HG02870 (cell line): ENCODE measurements around the gene WDR4.
"Not testable (repeated sequence)": the region's sequence is repeated elsewhere in the genome, so short reads cannot be mapped to it uniquely, and the experiment has no call there.

Experiments used
- ATAC-seq: cut with Tn5 transposase; IDR thresholded peaks from one replicate; pipeline ENCODE4 v1.9.1; 2021; ENCODE audit warnings: mild to moderate bottlenecking, moderate library complexity; ENCODE audit not compliant: unreplicated experiment

The WDR4 gene

DNA sequence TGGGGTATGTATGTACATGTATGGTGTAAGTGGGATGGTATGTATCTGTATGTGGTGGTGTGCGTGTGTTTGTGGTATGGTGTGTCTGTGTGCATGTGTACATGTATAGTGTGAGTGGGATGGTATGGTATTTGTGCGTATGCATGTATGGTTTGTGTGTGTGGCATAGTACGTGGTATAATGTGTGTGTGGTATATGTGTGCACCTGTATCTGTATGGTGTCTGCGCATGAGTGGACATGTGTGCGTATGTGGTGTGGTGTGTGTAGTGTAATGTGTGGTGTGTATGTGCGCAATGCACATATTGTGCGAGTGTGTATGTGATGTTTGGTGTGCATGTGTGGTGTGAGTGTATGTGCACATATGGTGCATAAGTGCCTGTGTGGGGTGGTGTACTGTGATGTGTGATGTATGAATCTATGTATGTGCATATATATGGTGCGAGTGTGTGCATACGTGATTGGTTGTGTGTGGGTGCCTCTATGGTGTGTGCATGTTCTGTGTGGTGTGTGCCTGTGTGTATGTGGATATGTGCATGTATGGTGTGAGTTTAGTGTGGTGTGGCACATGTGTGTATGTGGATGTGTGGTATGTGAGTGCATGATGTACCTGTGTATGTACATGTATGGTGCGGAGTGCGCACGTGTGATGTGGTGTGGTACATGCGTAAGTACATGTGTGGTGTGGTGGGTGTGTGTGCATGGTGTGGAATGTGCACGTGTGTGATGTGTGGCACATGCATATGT lies 38.8 kb downstream of the WDR4 start:
- ATAC-seq: no peak

DNA sequence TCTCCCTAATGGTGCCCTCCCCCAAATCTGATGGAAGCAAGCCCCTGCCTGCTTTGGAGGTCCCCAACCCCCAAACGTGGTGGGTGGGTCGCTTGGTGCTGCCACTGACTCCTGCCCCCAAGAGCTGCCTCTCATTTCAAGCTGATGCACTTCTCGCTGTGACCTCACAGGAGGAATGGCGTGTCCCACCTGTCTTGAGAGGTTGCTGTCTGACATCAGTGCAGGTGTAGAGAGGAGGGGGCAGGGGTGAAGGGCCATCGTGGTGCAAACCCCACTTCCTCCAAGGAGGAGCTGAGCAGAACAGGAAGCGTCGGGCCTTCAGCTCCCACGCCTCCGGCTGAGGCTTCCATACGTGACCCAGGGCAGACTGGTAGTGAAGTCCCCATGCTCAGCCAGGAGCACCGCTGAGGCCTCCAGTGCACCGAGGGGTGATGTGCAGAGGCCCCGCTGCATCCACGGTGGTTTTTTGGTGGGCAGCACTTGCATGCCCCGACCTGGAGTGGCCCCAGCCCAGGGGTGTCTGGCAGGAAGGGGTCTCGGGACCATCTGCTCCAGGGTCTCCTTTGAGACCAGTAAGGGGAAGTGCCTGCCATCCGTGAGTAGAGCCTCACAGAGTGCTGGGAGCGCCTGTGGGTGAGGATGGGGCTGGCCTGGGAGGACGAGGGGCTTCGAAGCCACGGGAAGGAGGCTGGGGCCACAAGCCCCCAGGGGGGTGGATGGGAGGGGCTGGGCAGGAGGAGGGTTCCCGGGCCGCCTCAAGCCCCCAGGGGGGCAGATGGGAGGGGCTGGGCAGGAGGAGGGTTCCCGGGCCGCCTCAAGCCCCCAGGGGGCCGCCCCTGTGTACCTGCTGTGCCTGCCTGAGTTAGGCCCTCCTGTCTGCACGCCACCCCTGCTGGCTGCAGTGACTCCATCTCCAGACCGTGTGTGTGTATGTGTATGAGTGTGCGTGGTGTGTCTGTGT lies 39.8 kb downstream of the WDR4 start:
- no peak for ATAC-seq

DNA sequence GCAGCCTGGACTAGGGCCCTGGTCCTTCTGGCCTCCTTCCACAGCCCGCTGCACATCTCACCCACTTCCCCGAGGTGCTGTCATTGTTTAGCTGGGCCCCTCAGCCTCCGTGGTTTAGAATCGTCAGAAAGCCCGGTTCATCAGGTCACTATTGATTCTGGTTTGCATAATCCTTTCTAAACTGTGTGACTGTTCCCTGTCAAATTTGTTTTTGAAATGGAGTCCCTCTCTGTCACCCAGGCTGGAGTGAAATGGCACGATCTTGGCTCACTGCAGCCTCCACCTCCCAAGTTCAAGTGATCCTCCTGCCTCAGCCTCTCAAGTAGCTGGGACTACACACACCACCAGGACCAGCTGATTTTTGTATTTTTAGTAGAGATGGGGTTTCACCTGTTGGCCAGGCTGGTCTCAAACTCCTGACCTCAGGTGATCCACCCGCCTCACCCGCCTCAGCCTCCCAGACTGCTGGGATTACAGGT lies 41.1 kb downstream of the WDR4 start:
- not testable (repeated sequence) for ATAC-seq

DNA sequence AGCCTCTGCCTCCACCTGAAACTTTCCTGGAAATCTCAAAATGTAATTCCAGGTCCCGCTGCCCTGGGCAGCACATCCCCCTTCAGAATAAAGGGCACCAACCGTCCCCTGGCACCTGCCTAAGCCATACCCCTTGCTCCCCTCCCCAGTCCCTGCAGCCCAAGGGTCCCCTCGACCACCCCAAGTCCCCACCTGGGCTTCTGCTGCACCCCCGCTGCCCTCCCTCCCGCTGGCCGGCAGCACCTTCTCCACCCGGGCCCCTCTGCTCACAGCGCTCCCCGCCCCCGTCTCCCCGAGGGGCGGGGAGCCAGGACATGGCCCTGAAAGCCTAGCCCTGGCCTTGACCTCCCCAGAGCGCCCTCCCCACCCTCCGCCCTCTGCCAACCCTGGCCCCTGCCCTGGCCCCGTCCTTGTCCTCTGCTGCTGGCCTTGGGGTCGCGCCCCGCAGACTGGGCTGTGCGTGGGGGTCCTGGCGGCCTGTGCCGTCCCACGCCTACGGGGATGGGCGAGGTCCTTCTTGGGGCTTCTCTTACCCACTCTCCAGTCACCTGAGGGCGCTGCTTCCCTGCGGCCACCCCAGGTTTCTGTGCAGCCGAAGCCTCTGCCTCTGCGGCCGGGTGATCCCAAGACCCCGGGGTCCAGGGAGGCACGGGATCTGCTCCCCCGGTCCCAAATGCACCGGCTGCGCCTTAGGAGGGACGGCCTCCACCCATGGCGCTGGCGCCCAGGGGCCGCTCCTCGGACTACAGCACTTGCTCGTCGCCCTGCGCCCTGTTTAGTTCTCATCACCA lies 41.7 kb downstream of the WDR4 start:
- ATAC-seq: no peak

DNA sequence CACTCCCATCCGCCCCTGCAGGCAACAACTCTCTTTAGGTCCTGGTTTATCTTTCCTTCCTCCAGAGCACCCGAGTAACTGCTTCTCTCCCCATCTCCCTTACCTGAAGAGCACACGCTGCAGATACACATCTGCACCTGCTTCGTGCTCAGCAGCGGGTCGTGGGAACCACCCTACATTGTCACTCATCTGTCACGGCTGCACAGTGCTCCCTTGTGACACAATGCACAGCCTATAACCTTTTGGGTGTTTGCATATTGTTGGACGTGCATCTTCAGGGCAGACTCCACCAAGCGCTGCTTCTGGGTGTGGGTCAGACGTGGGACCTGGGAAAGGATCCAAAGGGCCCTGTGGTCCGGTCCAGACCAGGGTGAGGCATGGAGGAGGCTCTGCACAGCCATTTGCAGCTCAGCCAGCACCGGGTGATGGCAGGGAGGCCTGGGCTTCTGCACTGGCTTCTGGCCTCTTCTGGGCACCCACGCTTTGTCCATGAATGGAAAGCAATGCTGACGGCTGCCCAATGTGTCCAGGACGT lies 42.5 kb downstream of the WDR4 start:
- ATAC-seq: no peak

DNA sequence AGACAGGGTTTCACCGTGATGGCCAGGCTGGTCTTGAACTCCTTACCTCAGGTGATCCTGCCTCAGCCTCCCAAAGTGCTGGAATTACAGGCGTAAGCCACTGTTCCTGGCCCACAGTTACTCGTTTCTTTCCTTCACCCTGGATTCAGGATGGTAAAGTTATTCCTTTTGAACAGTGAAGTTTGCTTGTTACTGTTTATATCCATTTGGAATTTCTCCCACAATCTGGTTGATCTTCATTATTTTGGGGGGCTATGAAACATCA lies 43.0 kb downstream of the WDR4 start:
- no peak for ATAC-seq

DNA sequence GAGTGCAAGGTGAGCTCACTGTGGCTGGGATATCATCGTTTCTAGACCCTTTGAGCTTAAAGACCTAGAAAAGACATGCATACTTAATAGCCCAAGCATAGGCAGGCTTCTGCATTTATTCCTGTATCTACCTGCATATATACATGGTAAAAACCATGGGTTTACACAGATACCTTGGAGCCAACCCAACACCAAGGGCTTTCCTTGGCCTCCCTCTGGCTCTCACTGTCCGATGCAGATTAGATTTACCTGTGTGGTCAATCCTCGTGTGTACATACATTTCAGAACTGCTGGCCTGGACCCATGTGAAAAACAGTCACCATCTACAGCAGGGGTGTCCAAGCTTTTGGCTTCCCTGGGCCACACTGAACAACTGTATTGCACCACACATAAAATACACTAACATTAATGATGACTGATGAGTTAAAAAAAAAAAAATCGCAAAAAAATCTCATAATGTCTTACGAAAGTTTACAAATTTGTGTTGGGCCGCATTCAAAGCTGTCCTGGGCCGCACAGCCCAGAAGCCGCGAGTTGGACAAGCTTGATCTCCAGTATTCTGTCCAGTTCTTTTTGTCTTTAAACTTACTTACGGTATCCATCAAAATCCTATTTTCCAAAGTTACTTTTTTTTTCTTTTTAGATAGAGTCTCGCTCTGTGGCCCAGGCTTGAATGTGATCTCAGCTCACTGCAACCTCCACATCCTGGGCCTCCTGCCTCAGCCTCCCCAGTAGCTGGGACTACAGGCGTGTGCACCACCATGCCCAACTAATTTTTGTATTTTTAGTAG lies 43.5 kb downstream of the WDR4 start:
- ATAC-seq: no peak

DNA sequence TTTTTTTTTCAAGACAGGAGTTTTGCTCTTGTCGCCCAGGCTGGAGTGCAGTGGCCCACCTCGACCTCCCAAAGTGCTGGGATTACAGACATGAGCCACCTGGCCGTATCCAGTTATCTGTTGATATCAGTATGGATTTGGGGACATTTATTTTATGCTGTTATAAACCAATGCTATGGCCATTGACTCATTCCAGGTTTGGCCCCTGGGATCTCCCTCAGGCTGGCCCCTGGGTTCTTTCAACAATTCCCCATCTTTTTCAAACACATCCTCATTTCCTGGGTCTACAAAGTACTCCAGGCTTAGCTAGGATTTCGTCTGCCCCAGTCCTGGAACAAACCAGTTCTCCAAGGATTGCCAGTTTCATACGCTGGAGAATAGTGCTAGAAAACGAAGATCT lies 44.1 kb downstream of the WDR4 start:
- no peak for ATAC-seq

DNA sequence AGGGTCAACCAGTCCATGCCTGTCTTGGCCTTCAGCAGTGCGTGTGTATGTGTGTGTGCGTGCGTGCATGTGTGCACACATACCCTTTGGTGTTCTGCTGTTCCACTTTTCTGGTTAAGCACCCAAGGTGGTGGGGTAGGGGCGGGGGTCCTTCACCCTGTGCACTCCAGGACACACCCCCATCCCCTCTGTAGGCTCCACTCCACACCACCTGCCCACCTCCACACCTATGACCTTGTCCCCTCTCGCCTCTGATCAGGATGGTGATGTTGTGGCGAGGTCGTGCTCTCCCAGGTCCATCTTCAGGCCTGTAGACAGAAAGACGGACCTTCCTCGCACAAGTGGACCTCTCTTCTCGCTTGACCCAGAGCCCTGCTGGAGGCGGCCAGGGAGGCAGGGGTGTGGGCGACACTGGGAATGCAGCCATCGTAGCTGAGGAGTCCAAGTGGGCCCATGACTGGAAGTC lies 44.6 kb downstream of the WDR4 start:
- no peak for ATAC-seq

DNA sequence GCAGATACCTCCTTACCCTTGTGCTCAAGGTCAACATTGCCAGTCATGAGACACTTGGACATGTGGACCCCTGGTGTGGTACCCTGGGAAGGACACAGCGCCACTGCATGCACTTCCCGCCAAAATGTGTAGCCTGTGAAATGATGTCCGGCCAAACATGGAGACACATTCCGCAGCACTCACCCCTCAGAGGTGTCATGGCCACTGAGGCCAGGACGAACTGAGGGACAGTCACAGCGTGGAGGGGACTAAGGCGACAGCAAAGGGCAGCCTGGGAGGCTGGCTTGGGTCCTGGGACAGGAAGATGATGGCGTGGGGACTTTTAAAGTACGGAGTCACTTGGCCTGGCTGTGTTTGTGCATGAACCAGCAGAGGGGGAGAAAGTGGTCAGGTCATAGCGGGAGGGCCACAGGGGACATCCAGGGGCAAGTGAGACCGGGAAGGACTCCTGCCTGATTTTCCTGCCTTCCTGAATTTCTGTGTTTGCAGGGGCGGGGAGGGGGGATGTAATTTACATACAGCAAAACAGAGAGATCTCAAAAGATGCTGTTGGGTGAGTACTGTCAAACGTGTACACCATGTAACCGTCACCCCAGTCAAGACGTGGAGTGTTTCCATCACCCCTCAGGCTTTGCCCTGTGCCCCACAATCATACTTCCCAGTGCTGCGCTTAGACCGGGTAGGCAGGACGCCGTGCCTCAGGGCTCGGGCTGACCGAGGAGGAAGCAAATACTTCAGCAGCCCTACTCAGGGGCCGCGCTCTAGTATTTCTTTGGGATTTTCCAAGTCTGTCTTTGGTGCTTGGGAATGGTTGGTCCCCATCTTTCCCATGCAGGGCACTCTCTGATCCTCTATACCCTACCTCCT lies 45.2 kb downstream of the WDR4 start:
- ATAC-seq: no peak

DNA sequence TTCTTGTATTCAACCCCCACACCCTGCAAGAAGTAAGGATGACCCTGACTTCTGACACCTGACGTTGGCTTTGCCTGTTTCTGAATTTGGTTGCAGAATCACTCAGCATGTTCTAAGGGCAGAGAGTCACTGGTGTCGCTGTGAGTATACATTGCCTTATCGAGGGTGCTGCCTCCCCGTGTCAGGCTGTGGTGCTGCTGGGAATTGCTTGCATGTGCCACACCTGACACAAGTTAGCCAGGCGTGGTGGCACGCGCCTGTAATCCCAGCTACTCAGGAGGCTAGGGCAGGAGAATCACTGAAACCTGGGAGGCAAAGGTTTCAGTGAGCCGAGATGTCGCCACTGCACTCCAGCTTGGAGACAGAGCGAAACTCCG lies 45.9 kb downstream of the WDR4 start:
- no peak for ATAC-seq

DNA sequence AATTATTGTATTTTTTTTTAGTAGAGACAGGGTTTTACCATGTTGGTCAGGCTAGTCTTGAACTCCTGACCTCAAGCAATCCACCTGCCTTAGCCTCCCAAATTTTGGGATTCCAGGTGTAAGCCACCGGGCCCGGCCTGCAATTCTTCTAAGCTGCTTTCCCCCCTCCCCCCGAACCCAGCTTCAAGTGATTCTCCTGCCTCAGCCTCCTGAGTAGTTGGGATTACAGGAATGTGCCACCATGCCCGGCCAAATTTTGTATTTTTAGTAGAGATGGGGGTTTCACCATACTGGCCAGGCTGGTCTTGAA lies 47.1 kb downstream of the WDR4 start:
- not testable (repeated sequence) for ATAC-seq

DNA sequence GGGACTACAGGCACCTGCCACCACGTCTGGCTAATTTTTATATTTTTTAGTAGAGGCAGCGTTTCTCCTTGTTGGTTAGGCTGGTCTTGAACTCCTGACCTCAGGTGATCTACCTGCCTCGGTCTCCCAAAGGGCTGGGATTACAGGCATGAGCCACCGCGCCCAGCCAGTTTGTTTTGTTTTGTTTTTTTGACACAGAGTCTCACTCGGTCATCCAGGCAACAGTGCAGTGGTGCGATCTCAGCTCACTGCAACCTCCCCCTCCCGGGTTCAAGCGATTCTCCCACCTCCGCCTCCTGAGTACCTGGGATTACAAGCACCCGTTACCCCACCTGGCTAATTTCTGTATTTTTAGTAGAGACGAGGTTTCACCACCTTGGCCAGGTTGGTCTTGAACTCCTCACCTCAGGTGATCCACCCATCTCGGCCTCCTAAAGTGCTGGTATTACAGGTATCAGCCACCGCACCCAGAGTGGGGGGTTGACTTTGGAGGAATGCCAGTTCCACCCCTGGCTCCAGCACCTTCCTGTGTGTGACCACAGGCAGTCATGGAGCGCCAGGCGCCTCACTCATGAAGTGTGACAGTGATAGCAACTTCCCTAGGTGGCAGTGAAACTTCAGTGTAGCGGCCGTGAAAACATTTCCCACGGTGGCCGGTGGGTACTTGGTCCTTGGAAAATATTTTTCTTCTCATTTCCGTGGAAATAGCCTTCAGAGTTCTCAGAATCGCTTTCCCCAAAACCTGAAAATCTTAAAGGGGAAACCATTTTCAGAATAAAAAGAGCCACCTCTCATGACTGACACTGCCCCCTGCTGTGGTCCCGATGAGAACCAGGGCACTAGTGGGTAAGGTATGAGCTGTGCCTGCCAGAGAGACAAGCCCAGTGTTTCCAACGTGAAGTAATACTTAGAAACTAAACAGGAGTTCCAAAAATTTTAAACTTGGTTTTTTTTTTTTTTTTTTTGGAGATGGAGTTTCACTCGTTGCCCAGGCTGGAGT lies 48.6 kb downstream of the WDR4 start:
- no peak for ATAC-seq

DNA sequence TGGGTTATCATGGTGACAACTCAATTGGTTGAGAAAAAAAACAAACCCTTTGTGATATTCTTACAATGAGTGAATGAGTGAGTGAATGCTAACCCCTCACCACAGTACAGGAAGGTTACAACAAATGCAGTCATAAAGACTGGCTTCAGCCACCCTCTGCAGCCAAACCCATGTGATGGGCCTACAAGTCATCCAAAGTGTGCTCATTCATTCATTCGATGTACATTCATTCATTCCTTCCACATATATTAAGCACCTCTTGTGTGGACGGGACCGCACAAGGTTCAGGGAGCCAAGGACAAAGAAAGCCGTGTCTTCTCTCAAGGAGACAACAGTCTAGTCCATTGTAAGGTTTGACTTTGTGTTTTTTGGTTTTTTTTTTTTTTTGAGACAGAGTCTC lies 49.4 kb downstream of the WDR4 start:
- no peak for ATAC-seq

DNA sequence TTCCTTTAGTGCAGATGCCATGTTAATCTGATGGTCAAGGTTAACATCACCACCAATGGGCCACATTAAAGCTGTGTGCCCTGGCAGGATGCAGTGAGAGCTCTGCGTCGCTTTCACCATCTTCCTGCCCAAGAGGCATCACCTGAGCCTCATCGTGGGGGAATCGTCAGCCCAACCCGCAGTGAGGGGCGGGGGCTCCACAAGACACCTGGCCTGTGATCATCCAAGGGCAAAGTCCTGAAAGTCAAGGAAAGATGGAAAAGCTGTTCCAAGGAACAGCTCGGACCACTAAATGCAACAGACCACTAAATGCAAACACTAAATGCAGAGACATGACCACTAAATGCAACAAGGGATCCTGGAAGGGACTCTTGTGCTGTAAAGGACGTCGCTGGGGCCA lies 49.9 kb downstream of the WDR4 start:
- no peak for ATAC-seq

DNA sequence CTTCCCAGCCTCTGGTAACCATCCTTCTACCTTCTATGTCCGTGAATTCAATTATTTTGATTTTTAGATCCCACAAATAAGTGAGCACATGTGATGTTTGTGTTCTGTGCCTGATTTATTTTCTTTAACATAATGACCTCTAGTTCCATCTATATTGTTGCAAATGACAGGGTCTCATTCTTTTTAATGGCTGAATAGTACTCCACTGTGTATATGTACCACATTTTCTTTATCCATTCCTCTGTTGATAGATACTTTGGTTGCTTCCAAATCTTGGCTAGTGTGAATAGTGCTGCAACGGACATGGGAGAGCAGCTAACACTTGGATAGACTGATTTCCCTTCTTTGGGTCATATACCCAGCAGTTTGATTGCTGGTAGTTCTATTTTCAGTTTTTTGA lies 51.8 kb downstream of the WDR4 start:
- ATAC-seq: no peak

DNA sequence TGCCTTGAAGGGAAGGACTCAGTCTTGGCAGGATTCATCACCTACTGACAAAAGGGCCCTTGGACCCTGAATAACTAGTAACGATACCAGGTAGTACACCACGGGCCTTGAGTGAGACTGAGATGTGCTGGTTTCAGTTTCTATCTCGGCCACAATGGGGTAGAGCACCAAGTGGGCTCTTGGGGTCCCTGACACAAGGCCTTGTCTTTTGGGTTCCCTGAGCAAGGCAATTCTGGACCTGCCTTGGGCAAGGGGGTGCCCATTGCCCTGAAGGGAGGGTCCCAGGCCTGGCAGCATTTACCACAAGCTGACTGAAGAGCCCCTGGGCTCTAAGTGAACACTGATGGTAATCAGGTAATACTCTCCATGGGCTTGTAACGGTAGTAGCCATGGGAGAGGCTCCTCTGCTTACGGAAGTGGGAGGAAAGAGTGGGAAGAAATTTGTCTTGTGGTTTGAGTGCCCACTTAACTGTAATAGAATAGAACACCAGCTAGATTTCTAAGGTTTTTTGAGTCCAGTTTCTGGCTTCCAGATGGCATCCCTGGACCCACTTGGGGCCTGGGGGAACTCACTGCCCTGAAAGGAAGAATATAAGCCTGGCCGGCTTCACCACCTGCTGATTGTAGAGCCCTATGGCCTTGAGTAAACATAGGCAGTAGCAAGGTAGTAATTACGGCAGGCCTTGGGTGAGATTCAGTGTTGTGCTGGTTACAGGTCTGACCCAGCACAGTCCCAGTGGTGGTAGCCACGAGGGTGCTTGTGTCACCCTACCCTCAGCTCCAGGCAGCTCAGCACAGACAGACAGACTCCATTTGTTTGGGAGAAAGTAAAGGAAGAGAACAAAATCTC lies 58.5 kb downstream of the WDR4 start:
- no peak for ATAC-seq
